HepG2 (cell line): ENCODE results near the gene DTNB. TPM values are rescaled to one million over a fixed set of nuclear protein-coding genes. Genes with fewer than 3 reads are reported as not detected.
A peak's percentile ranks its signal among the peaks of the same experiment; 100 is the strongest.

Experiments
- ATAC-seq: fragments of 200-7000 bp; cut with Tn5 transposase; 3 replicates; pipeline ENCODE4 v1.9.1; 2020; ENCODE audit warnings: mild to moderate bottlenecking, moderate library complexity
- BruUV-seq: library from RNA; stranded (reverse); fragments of 400-500 nt; replicated peaks from 2 replicates; lab custom pipeline; 2021; lab: Mats Ljungman, UMichigan
- CTCF ChIA-PET: fragments of 300-600 bp; formaldehyde crosslinking; extraction: SDS; loops from one replicate; lab custom pipeline; 2021; ENCODE audit warnings: low total read pairs, inconsistent platforms, low intra/inter-chr PET ratio; lab: Yijun Ruan, JAX
- POLR2A ChIA-PET: fragments of 350-600 bp; sonication (Branson Sonifier 250); formaldehyde crosslinking; loops from one replicate; lab custom pipeline; 2020; ENCODE audit warnings: antibody characterized with exemption, inconsistent platforms; lab: Yijun Ruan, JAX
- DNase-seq: peaks from one replicate; pipeline ENCODE4 v3.0.0-alpha.2; 2015; ENCODE audit warnings: low spot score
- FAIRE-seq: peaks from 3 replicates; lab custom pipeline; 2011; peaks lifted over from hg19 to GRCh38; lab: Jason Lieb, UNC
- H2AFZ ChIP-seq: one replicate; pipeline ENCODE4 v1.6.1; 2011; ENCODE audit warnings: low read length, inconsistent platforms
- H3K27ac ChIP-seq: fragments of 300-600 bp; 3 replicates; pipeline ENCODE4 v1.8.0; 2011; ENCODE audit warnings: mixed run types, mild to moderate bottlenecking, mixed read lengths, low read length, inconsistent platforms; ENCODE audit not compliant: insufficient read depth; ENCODE audit errors: extremely low read length
- H3K27me3 ChIP-seq, 2 experiments: fragments of 200-600 bp in 1 of 2; 2 replicates in 1 of 2; 3 replicates in 1 of 2; pipeline versions ENCODE4 v1.6.0 to v1.8.0; 2011; ENCODE audit warnings: low read length in 2 of 2, mild to moderate bottlenecking in 2 of 2, moderate library complexity in 2 of 2, inconsistent platforms in 1 of 2; ENCODE audit not compliant: insufficient read depth in 2 of 2, control insufficient read depth in 1 of 2
- H3K36me3 ChIP-seq, 2 experiments: fragments of 200-600 bp in 1 of 2; replicated peaks in 1 of 2; 2 replicates in 1 of 2; 3 replicates in 1 of 2; pipeline versions ENCODE4 v1.5.1 to v1.8.0; 2011; ENCODE audit warnings: low read length in 2 of 2, inconsistent platforms in 1 of 2; ENCODE audit not compliant: insufficient read depth in 2 of 2, control insufficient read depth in 1 of 2
- H3K4me1 ChIP-seq: 2 replicates; pipeline ENCODE4 v1.5.1; 2012; ENCODE audit warnings: low read length, inconsistent platforms; ENCODE audit not compliant: insufficient read depth
- H3K4me2 ChIP-seq: 2 replicates; pipeline ENCODE4 v1.6.0; 2011; ENCODE audit warnings: low read depth, low read length, inconsistent platforms
- H3K4me3 ChIP-seq, 3 experiments: fragments of 200-600 bp in 1 of 3; sonication (generic), shearing (Covaris generic) in 1 of 3; replicated peaks in 1 of 3; 2 replicates each; pipeline ENCODE4 v1.5.1; 2011 to 2016; ENCODE audit warnings: low read length in 3 of 3, inconsistent platforms in 2 of 3, low read depth in 2 of 3, mild to moderate bottlenecking in 2 of 3, control low read depth in 1 of 3, mixed read lengths in 1 of 3; ENCODE audit not compliant: insufficient read depth in 1 of 3
- H3K79me2 ChIP-seq: one replicate; pipeline ENCODE4 v1.6.1; 2011; ENCODE audit warnings: low read length, inconsistent platforms; ENCODE audit not compliant: insufficient read depth
- H3K9ac ChIP-seq: 2 replicates; pipeline ENCODE4 v1.6.0; 2011; ENCODE audit warnings: mild to moderate bottlenecking, low read depth, low read length, inconsistent platforms; ENCODE audit not compliant: insufficient read depth
- H3K9me3 ChIP-seq: 2 replicates; pipeline ENCODE4 v1.5.1; 2012; ENCODE audit warnings: mild to moderate bottlenecking, low read length
- H4K20me1 ChIP-seq: 2 replicates; pipeline ENCODE4 v1.6.0; 2011; ENCODE audit warnings: inconsistent platforms, mild to moderate bottlenecking, low read length, moderate library complexity; ENCODE audit not compliant: insufficient read depth
- BORCS8-MEF2B ChIP-seq: sonication (generic); formaldehyde crosslinking; IDR thresholded peaks from 2 replicates; pipeline ENCODE4 v1.8.0; 2022; ENCODE audit warnings: mild to moderate bottlenecking, missing genetic modification reagents
- HOMEZ ChIP-seq: IDR thresholded peaks from 2 replicates; pipeline ENCODE4 v1.6.1; 2016; ENCODE audit warnings: low read depth
- KDM4B ChIP-seq: sonication (generic); formaldehyde crosslinking; IDR thresholded peaks from 2 replicates; pipeline ENCODE4 v1.4.0; 2020; ENCODE audit warnings: missing genetic modification reagents
- RCOR2 ChIP-seq: IDR thresholded peaks from 2 replicates; pipeline ENCODE4 v1.6.1; 2016; ENCODE audit warnings: missing biosample characterization, missing genetic modification reagents
- RNF219 ChIP-seq: sonication (generic); formaldehyde crosslinking; IDR thresholded peaks from 2 replicates; pipeline ENCODE4 v1.5.0; 2020; ENCODE audit warnings: mild to moderate bottlenecking, missing genetic modification reagents
- SNAPC4 ChIP-seq: sonication (generic); formaldehyde crosslinking; IDR thresholded peaks from 2 replicates; pipeline ENCODE4 v1.4.0; 2020; ENCODE audit warnings: mild to moderate bottlenecking, missing genetic modification reagents
- ZKSCAN8 ChIP-seq: IDR thresholded peaks from 2 replicates; pipeline ENCODE4 v1.6.1; 2016; ENCODE audit warnings: borderline replicate concordance, missing genetic modification reagents, missing compliant biosample characterization
- ZNF430 ChIP-seq: sonication (generic); formaldehyde crosslinking; IDR thresholded peaks from 2 replicates; pipeline ENCODE4 v1.9.0; 2021; ENCODE audit warnings: mild to moderate bottlenecking, missing genetic modification reagents
- ZNF615 ChIP-seq: sonication (generic); formaldehyde crosslinking; IDR thresholded peaks from 2 replicates; pipeline ENCODE4 v1.5.0; 2020; ENCODE audit warnings: mild to moderate bottlenecking, missing genetic modification reagents, borderline replicate concordance
- ZNF800 ChIP-seq: sonication (generic); formaldehyde crosslinking; IDR thresholded peaks from 2 replicates; pipeline ENCODE4 v1.4.0; 2020; ENCODE audit warnings: missing genetic modification reagents
- WGBS: methylation state at CpG from one replicate; pipeline ENCODE4 v1.1.6; 2017; ENCODE audit warnings: low lambda C conversion rate; 5-methylcytosine and 5-hydroxymethylcytosine counted together
- in situ Hi-C: cut with HindIII; loops from 2 replicates; pipeline ENCODE4 v1.10.0; 2017; ENCODE audit warnings: low pct_unique_long_range_greater_than_20kb; ENCODE audit not compliant: extremely low pct_ligation_motif_present
- intact Hi-C: fragments of 100-400 bp; cut with micrococcal nuclease; formaldehyde crosslinking; loops from one replicate; pipeline ENCODE4 v1.10.0; 2022; ENCODE audit not compliant: unreplicated experiment
- polyA plus RNA-seq, 8 experiments: library from polyadenylated mRNA; depleted of rRNA in 3 of 8; stranded (reverse) in 7 of 8; unstranded in 1 of 8; fragments of >200 nt; fragmentation: Illumina TruSeq in 4 of 8; extraction: Trizol in 4 of 8; gene quantifications; 2 replicates each; pipeline versions ENCODE4 v1.2.1 to v1.2.3, GENCODE V29; 2011 to 2016; ENCODE audit warnings: low read depth in 4 of 8, missing spikeins in 1 of 8, mixed read lengths in 1 of 8; ENCODE audit not compliant: insufficient read depth in 1 of 8
- total RNA-seq, 5 experiments: library from RNA; depleted of rRNA; stranded (reverse); fragments of >200 nt; fragmentation: Illumina TruSeq; extraction: Trizol; gene quantifications; 2 replicates each; pipeline ENCODE4 v1.2.3, GENCODE V29; 2016; ENCODE audit warnings: low read depth in 1 of 5

DTNB gene
- total and polyA plus RNA-seq, 2 of the 13 experiments (the other 11 are each of a cell fraction or from before 2014, with no cell fraction given), result 14.4 to 23.9 TPM

- TF ChIP-seq ZNF615 (CRISPR knock-in tag), result no peak
- TF ChIP-seq BORCS8-MEF2B (CRISPR knock-in tag), result 0 out of 2 replicates have a peak, but pooled peaks have one; percentile 5
- no peak for TF ChIP-seq ZKSCAN8
- no peak for TF ChIP-seq HOMEZ
Observed at GRCh38 chr2:25362434-25363145, 310.8 kb downstream of the DTNB start (continued).

GRCh38 chr2:25362049-25362433 lies 311.3 kb downstream of the DTNB start:
- WGBS, result under 1% methylated on average over 16 of the region's 16 CpGs
- Histone ChIP-seq H3K79me2 (no peaks in the 10 kb centered on the region), H3K27ac (no peak overlapping the region), H2AFZ (peak overlapping the region; percentile 92), H3K27me3 (peaks cover 5 to 59% of the 10 kb centered on the region in 2 experiments; a peak in 4 of 5 replicates), H3K4me3 (peak overlapping the region; percentile 42 to 71 (median 61)), H3K4me1 (peaks cover 14% of the 10 kb centered on the region), H3K4me2 (peak overlapping the region; percentile 87), H3K36me3 (no peaks in the 10 kb centered on the region), H3K9ac (peak overlapping the region; percentile 41; the same call in 1 of the 2 replicates), H3K9me3 (no peaks in the 10 kb centered on the region), H4K20me1 (no peaks in the 10 kb centered on the region)
- FAIRE-seq, result peak; percentile 100
- in situ Hi-C loops (no loop called here), intact Hi-C loops (loop anchor here (2.0 kb wide), 1 partner anchor 15 kb away; no protein-coding TSS in a partner anchor)
- CTCF ChIA-PET, result interaction anchor here (0.8 to 2.0 kb wide), 4 partner anchors 14 to 303 kb away, joined by 3 to 14 read pairs (median 4); no protein-coding TSS in a partner anchor
- peak; percentile 93 for DNase-seq
- BruUV-seq, result no TSS peak
- POLR2A ChIA-PET, result interaction anchor here (0.9 to 2.2 kb wide), 10 partner anchors 11 to 338 kb away, joined by 3 to 11 read pairs (median 4); no protein-coding TSS in a partner anchor
- ATAC-seq, result peak; percentile 97
- TF ChIP-seq RCOR2 (peak; percentile 25; the same call in 1 of the 2 replicates), ZNF430 (CRISPR knock-in tag) (peak; percentile 69; the same call in 1 of the 2 replicates), KDM4B (CRISPR knock-in tag) (peak; percentile 76; the same call in 1 of the 2 replicates), ZNF800 (CRISPR knock-in tag) (0 out of 2 replicates have a peak, but pooled peaks have one; percentile 72), SNAPC4 (peak; percentile 77; the same call in 1 of the 2 replicates), RNF219 (CRISPR knock-in tag) (no peak)
